Naive thymus-derived CD8-positive, alpha-beta T cell (primary cell): ENCODE data around the gene HCST. TPM values are rescaled to one million over a fixed set of nuclear protein-coding genes. Genes with fewer than 3 reads are reported as not detected.
"Not testable (repeated sequence)": the region's sequence is repeated elsewhere in the genome, so short reads cannot be mapped to it uniquely, and the experiment has no call there.

Experiments used
- ATAC-seq, 2 donors: fragments of 150-1000 bp; cut with Tn5 transposase in 1 of 2; sonication (Bioruptor Pico), chemical (Tn5 transposase) in 1 of 2; 1 replicate in 1 of 2; 2 replicates in 1 of 2; pipeline ENCODE4 v1.10.0; 2021; ENCODE audit warnings: mild to moderate bottlenecking in 2 of 2, moderate library complexity in 2 of 2
- POLR2A ChIA-PET: fragments of 350-600 bp; sonication (Branson Sonifier 250); formaldehyde crosslinking; loops from one replicate; lab custom pipeline; 2021; ENCODE audit warnings: antibody characterized with exemption; lab: Charles Lee
- DNase-seq, 10 donors: peaks; one replicate each; pipeline versions ENCODE4 v3.0.0 to v3.0.0-alpha.2; 2020 to 2022
- H3K27ac Mint-ChIP-seq, 10 donors: one replicate each; pipeline ENCODE4 v1.8.0; 2020 to 2022; ENCODE audit warnings: mild to moderate bottlenecking in 10 of 10, mixed read lengths in 10 of 10, moderate library complexity in 4 of 10, inconsistent platforms in 1 of 10
- H3K27me3 Mint-ChIP-seq, 5 donors: one replicate each; pipeline ENCODE4 v1.8.0; 2021 to 2022; ENCODE audit warnings: mixed read lengths in 5 of 5
- H3K36me3 Mint-ChIP-seq, 3 donors: one replicate each; pipeline ENCODE4 v1.8.0; 2020 to 2022; ENCODE audit warnings: mixed read lengths in 3 of 3, mild to moderate bottlenecking in 2 of 3, inconsistent platforms in 1 of 3
- H3K4me1 Mint-ChIP-seq, 4 donors: one replicate each; pipeline ENCODE4 v1.8.0; 2021 to 2022; ENCODE audit warnings: mixed read lengths in 4 of 4
- H3K4me3 Mint-ChIP-seq, 10 donors: one replicate each; pipeline ENCODE4 v1.8.0; 2020 to 2022; ENCODE audit warnings: mild to moderate bottlenecking in 10 of 10, mixed read lengths in 10 of 10, moderate library complexity in 6 of 10, inconsistent platforms in 1 of 10
- H3K9me3 Mint-ChIP-seq, 9 donors: one replicate each; pipeline ENCODE4 v1.8.0; 2020 to 2022; ENCODE audit warnings: mixed read lengths in 9 of 9, mild to moderate bottlenecking in 3 of 9, inconsistent platforms in 1 of 9, moderate library complexity in 1 of 9
- polyA plus RNA-seq, 3 donors: library from polyadenylated mRNA; unstranded; fragments of 300-500 nt; fragmentation: Illumina TruSeq; gene quantifications; one replicate each; pipeline ENCODE4 v1.2.3, GENCODE V29; 2021
- total RNA-seq, 8 experiments: library from RNA in 2 of 8; stranded (reverse) in 2 of 8; gene quantifications; one replicate each; pipeline ENCODE4 v1.2.3 and lab custom pipeline; 2021 to 2026

Gene HCST
- total and polyA plus RNA-seq, 5 experiments from 2014 or later, result 85.7 to 1,751 (median 1,254) TPM

- no peak for DNase-seq
- no peak for ATAC-seq
- Mint-ChIP-seq H3K4me3 (peak within 1 kb of the TSS in 7 of 10 donors; percentile 19 to 84 (median 68)), H3K27me3 (no peaks in the 10 kb centered on the region), H3K36me3 (peaks cover 0 to 8% (median 5%) of the 10 kb centered on the region in 3 donors), H3K4me1 (peaks cover 28 to 68% (median 52%) of the 10 kb centered on the region in 4 donors), H3K9me3 (no peaks in the 10 kb centered on the region), H3K27ac (peak within 1 kb of the TSS in 9 of 10 donors; percentile 63 to 90 (median 76))
- POLR2A ChIA-PET, result interaction anchor here (1.1 kb wide), 1 partner anchor 10 kb away, joined by 3 read pairs; no protein-coding TSS in a partner anchor
Observed at GRCh38 chr19:35908010-35908441, 5.7 kb downstream of the HCST start, which contains the start of gene TYROBP. Gene TYROBP, minus strand, starts transcription at chr19:35908295. Its CDS starts 67 bp downstream, at chr19:35908228.

- Mint-ChIP-seq H3K9me3 (no peaks in the 10 kb centered on the region), H3K36me3 (peaks cover 0 to 3% (median 0%) of the 10 kb centered on the region in 3 donors), H3K4me3 (peak overlapping the region in 6 of 10 donors; percentile 43 to 82 (median 70)), H3K4me1 (peaks cover 19 to 65% (median 44%) of the 10 kb centered on the region in 4 donors), H3K27ac (peak overlapping the region in 8 of 10 donors; percentile 17 to 90 (median 78)), H3K27me3 (no peaks in the 10 kb centered on the region)
- peak in 1 of 10 donors; percentile 54 for DNase-seq
- POLR2A ChIA-PET, result interaction anchor here (1.1 to 1.2 kb wide), 2 partner anchors 9 to 22 kb away, joined by 3 to 5 read pairs; no protein-coding TSS in a partner anchor
- ATAC-seq, result peak; percentile 18 to 59
Observed at GRCh38 chr19:35908973-35909683, 6.8 kb downstream of the HCST start.

- H3K4me1 Mint-ChIP-seq, result peaks cover 15 to 60% (median 39%) of the 10 kb centered on the region in 4 donors
- DNase-seq (no peak), ATAC-seq (no peak)
- peak overlapping the region in 2 of 10 donors; percentile 55 to 82 for H3K4me3 Mint-ChIP-seq
- H3K9me3 Mint-ChIP-seq, result no peaks in the 10 kb centered on the region
- H3K27ac Mint-ChIP-seq, result peak overlapping the region in 2 of 10 donors; percentile 53 to 87
- POLR2A ChIA-PET, result interaction anchor here (0.9 to 1.2 kb wide), 2 partner anchors 20 to 22 kb away, joined by 3 to 5 read pairs; no protein-coding TSS in a partner anchor
- no peaks in the 10 kb centered on the region for H3K36me3 Mint-ChIP-seq
- no peaks in the 10 kb centered on the region for H3K27me3 Mint-ChIP-seq
Observed at GRCh38 chr19:35909684-35910035, 7.3 kb downstream of the HCST start.

GRCh38 chr19:35910355-35910754 is 8.0 kb downstream of the HCST start:
- H3K27me3 Mint-ChIP-seq, H3K9me3 Mint-ChIP-seq, H3K4me3 Mint-ChIP-seq, H3K36me3 Mint-ChIP-seq, ATAC-seq, DNase-seq: not testable (repeated sequence)
- Mint-ChIP-seq H3K27ac (peak overlapping the region in 2 of 10 donors; percentile 13 to 87), H3K4me1 (peaks cover 9 to 53% (median 33%) of the 10 kb centered on the region in 4 donors)
- POLR2A ChIA-PET, result interaction anchor here (0.9 kb wide), 1 partner anchor 19 kb away, joined by 3 read pairs; no protein-coding TSS in a partner anchor

GRCh38 chr19:35911173-35911572 is 8.8 kb downstream of the HCST start:
- DNase-seq (no peak), ATAC-seq (no peak)
- Mint-ChIP-seq H3K4me3 (no peak overlapping the region), H3K9me3 (no peaks in the 10 kb centered on the region), H3K36me3 (no peaks in the 10 kb centered on the region), H3K4me1 (peaks cover 9 to 52% (median 33%) of the 10 kb centered on the region in 4 donors), H3K27me3 (no peaks in the 10 kb centered on the region), H3K27ac (peak overlapping the region in 3 of 10 donors; percentile 12 to 28 (median 15))
- POLR2A ChIA-PET, result interaction anchor here (0.9 kb wide), 1 partner anchor 15 kb away, joined by 3 read pairs; no protein-coding TSS in a partner anchor

- POLR2A ChIA-PET, result interaction anchor here (0.8 to 0.9 kb wide), 2 partner anchors 11 to 15 kb away, joined by 3 read pairs; no protein-coding TSS in a partner anchor
- no peaks in the 10 kb centered on the region for H3K36me3 Mint-ChIP-seq
Observed at GRCh38 chr19:35911790-35912189, 9.5 kb downstream of the HCST start.

GRCh38 chr19:35913589-35913988 is 11.3 kb downstream of the HCST start:
- POLR2A ChIA-PET, result no interaction called here
- H3K36me3 Mint-ChIP-seq, result no peaks in the 10 kb centered on the region
- no peak overlapping the region for H3K27ac Mint-ChIP-seq
- DNase-seq (no peak), ATAC-seq (no peak)
- H3K4me3 Mint-ChIP-seq, result no peak overlapping the region
- H3K9me3 Mint-ChIP-seq, result no peaks in the 10 kb centered on the region
- H3K4me1 Mint-ChIP-seq, result peaks cover 9 to 36% (median 21%) of the 10 kb centered on the region in 4 donors
- H3K27me3 Mint-ChIP-seq, result no peaks in the 10 kb centered on the region

More at GRCh38 chr19:35911790-35912189, 9.5 kb downstream of the HCST start:
- DNase-seq (no peak), ATAC-seq (no peak)
- Mint-ChIP-seq H3K27me3 (no peaks in the 10 kb centered on the region), H3K4me3 (peak overlapping the region in 1 of 10 donors; percentile 14), H3K9me3 (no peaks in the 10 kb centered on the region), H3K4me1 (peaks cover 9 to 47% (median 32%) of the 10 kb centered on the region in 4 donors), H3K27ac (peak overlapping the region in 2 of 10 donors; percentile 5 to 28)

GRCh38 chr19:35915443-35915842 is 13.1 kb downstream of the HCST start:
- Mint-ChIP-seq H3K4me1 (peaks cover 4 to 20% (median 8%) of the 10 kb centered on the region in 4 donors), H3K9me3 (no peaks in the 10 kb centered on the region), H3K27me3 (no peaks in the 10 kb centered on the region), H3K27ac (no peak overlapping the region), H3K4me3 (no peak overlapping the region), H3K36me3 (no peaks in the 10 kb centered on the region)
- no peak for ATAC-seq
- POLR2A ChIA-PET, result no interaction called here
- no peak for DNase-seq

GRCh38 chr19:35919306-35919705 is 17.0 kb downstream of the HCST start:
- H3K9me3 Mint-ChIP-seq, result no peaks in the 10 kb centered on the region
- peak overlapping the region in 1 of 10 donors; percentile 43 for H3K27ac Mint-ChIP-seq
- no peaks in the 10 kb centered on the region for H3K36me3 Mint-ChIP-seq
- ATAC-seq (no peak), DNase-seq (no peak)
- POLR2A ChIA-PET, result no interaction called here
- no peaks in the 10 kb centered on the region for H3K27me3 Mint-ChIP-seq
- H3K4me3 Mint-ChIP-seq, result no peak overlapping the region
- H3K4me1 Mint-ChIP-seq, result peaks cover 0 to 2% (median under 1%) of the 10 kb centered on the region in 4 donors

- Mint-ChIP-seq H3K36me3 (peaks cover 0 to 8% (median 0%) of the 10 kb centered on the region in 3 donors), H3K4me1 (peaks cover 0 to 4% (median 1%) of the 10 kb centered on the region in 4 donors), H3K27ac (no peak overlapping the region), H3K27me3 (no peaks in the 10 kb centered on the region), H3K4me3 (no peak overlapping the region), H3K9me3 (peaks cover 0 to 8% (median 0%) of the 10 kb centered on the region in 9 donors)
- DNase-seq (no peak), ATAC-seq (no peak)
- POLR2A ChIA-PET, result no interaction called here
Observed at GRCh38 chr19:35921012-35921411, 18.7 kb downstream of the HCST start.

- no peak for DNase-seq
- Mint-ChIP-seq H3K27me3 (no peaks in the 10 kb centered on the region), H3K9me3 (peaks cover 0 to 13% (median 2%) of the 10 kb centered on the region in 9 donors), H3K36me3 (peaks cover 0 to 12% (median 0%) of the 10 kb centered on the region in 3 donors), H3K4me3 (no peak overlapping the region), H3K4me1 (peaks cover 15 to 35% (median 23%) of the 10 kb centered on the region in 4 donors), H3K27ac (peak overlapping the region in 1 of 10 donors; percentile 21)
- POLR2A ChIA-PET, result interaction anchor here (1.2 to 1.7 kb wide), 3 partner anchors 14 to 25 kb away, joined by 3 to 5 read pairs (median 5); partner anchors contain the start of gene NFKBID
- ATAC-seq, result no peak
Observed at GRCh38 chr19:35925501-35925900, 23.2 kb downstream of the HCST start.

- no peak for DNase-seq
- H3K4me1 Mint-ChIP-seq, result peaks cover 19 to 48% (median 38%) of the 10 kb centered on the region in 4 donors
- POLR2A ChIA-PET, result interaction anchor here (0.6 to 3.7 kb wide), 5 partner anchors 24 to 209 kb away, joined by 3 to 57 read pairs (median 4); partner anchors contain the start of gene NFKBID
- no peaks in the 10 kb centered on the region for H3K27me3 Mint-ChIP-seq
- peak overlapping the region in 7 of 10 donors; percentile 33 to 85 (median 74) for H3K27ac Mint-ChIP-seq
- H3K4me3 Mint-ChIP-seq, result peak overlapping the region in 5 of 10 donors; percentile 6 to 65 (median 57)
- H3K36me3 Mint-ChIP-seq, result peaks cover 0 to 12% (median 0%) of the 10 kb centered on the region in 3 donors
- ATAC-seq, result no peak
- peaks cover 0 to 13% (median 2%) of the 10 kb centered on the region in 9 donors for H3K9me3 Mint-ChIP-seq
Observed at GRCh38 chr19:35928507-35928906, 26.2 kb downstream of the HCST start.
